Mesodermal cell (in vitro differentiated cells): ENCODE results near the gene NDUFB11.

Experiments
- H3K27ac ChIP-seq: 2 replicates; pipeline ENCODE4 v1.7.0; 2013; ENCODE audit warnings: mild to moderate bottlenecking, low read depth, low read length, moderate library complexity; ENCODE audit not compliant: severe bottlenecking
- H3K36me3 ChIP-seq: 2 replicates; pipeline ENCODE4 v1.7.1; 2013; ENCODE audit warnings: mild to moderate bottlenecking, low read length, moderate library complexity; ENCODE audit not compliant: control insufficient read depth, insufficient read depth
- H3K4me1 ChIP-seq: one replicate; pipeline ENCODE4 v1.7.1; 2013; ENCODE audit warnings: mild to moderate bottlenecking, low read length; ENCODE audit not compliant: insufficient read depth, control insufficient read depth, poor library complexity, severe bottlenecking
- H3K4me3 ChIP-seq: 2 replicates; pipeline ENCODE4 v1.7.0; 2013; ENCODE audit warnings: low read length, control low read depth, mild to moderate bottlenecking; ENCODE audit not compliant: insufficient read depth, poor library complexity, severe bottlenecking; ENCODE audit errors: extremely low read depth
- H3K9me3 ChIP-seq: 2 replicates; pipeline ENCODE4 v1.7.1; 2013; ENCODE audit warnings: mild to moderate bottlenecking, low read length, moderate library complexity; ENCODE audit not compliant: control insufficient read depth
- WGBS, 2 experiments: methylation state at CpG; one replicate each; pipeline ENCODE4 v1.1.5; 2013; ENCODE audit warnings: missing lambda C conversion rate in 2 of 2; ENCODE audit not compliant: insufficient coverage in 2 of 2; 5-methylcytosine and 5-hydroxymethylcytosine counted together

Gene NDUFB11

GRCh38 chrX:47166126-47166525 is 21.6 kb upstream of the NDUFB11 start:
- H3K9me3 ChIP-seq: no peaks in the 10 kb centered on the region
- H3K36me3 ChIP-seq: peaks cover 33% of the 10 kb centered on the region
- H3K4me1 ChIP-seq: no peaks in the 10 kb centered on the region
- H3K4me3 ChIP-seq: no peak overlapping the region
- no peak overlapping the region for H3K27ac ChIP-seq
- WGBS, 2 experiments: 100% methylated on average over 2 of the region's 5 CpGs; no CpG with 5 or more reads in 1 of the 2 experiments

GRCh38 chrX:47164420-47164819 is 19.9 kb upstream of the NDUFB11 start:
- Histone ChIP-seq H3K9me3 (no peaks in the 10 kb centered on the region), H3K4me3 (no peak overlapping the region), H3K36me3 (peaks cover 29% of the 10 kb centered on the region), H3K27ac (no peak overlapping the region), H3K4me1 (no peaks in the 10 kb centered on the region)
- no CpG with 5 or more reads among the region's 3 CpGs for WGBS, 2 experiments

DNA sequence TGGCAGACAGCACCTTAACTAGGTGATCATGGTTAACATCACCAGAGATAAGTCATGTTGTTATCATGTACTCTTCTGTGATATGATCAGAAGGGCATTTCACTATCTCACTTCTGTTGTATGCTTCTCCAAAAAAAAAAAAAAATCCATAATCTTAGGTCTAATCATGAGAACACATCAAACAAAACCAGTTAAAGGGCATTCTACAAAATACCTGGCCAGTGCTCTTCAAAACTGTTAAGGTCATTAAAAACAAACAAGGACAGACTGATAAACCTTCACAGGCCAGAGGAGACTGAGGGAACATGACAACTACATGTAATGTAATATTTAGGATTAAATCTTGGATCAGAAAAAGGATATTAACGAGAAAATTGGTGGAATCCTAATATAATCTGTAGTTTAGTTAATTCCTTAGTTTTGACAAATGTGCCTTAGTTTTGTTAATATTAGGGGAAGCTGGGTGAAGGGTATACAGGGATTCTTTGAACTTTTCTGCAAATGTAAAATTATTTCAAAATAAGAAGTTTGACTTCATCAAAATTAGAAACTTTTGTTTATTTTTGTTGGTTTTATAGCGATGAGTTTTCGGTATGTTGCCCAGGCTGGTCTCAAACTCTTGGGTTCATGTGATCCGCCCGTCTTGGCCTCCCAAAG is 18.6 kb upstream of the NDUFB11 start:
- H3K4me3 ChIP-seq: no peak overlapping the region
- WGBS, 2 experiments: 96 to 97% methylated on average over 4 to 5 of the region's 5 CpGs
- H3K36me3 ChIP-seq: peaks cover 32% of the 10 kb centered on the region
- H3K27ac ChIP-seq: no peak overlapping the region
- H3K4me1 ChIP-seq: no peaks in the 10 kb centered on the region
- H3K9me3 ChIP-seq: no peaks in the 10 kb centered on the region

DNA sequence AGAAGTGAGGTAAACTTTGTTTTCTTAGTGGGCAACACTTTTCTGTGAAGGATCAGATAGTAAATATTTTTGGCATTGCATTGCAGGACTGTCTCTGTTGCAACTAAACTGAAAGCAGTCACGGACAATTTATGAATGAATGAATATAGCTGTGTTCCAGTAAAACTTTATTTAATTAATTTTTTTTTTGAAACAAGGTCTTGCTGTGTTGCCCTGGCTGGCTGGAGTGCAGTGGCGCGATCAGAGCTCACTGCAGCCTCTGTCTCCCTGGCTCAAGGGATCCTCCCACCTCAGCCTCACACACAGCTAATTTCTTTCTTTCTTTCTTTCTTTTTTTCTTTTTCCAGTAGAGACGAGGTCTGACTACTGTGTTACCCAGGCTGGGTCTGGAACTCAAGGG is 16.3 kb upstream of the NDUFB11 start:
- WGBS, 2 experiments: 100% methylated on average over 1 of the region's 4 CpGs; no CpG with 5 or more reads in 1 of the 2 experiments
- Histone ChIP-seq H3K4me3 (no peak overlapping the region), H3K36me3 (peaks cover 54% of the 10 kb centered on the region), H3K27ac (no peak overlapping the region), H3K9me3 (no peaks in the 10 kb centered on the region), H3K4me1 (no peaks in the 10 kb centered on the region)

DNA sequence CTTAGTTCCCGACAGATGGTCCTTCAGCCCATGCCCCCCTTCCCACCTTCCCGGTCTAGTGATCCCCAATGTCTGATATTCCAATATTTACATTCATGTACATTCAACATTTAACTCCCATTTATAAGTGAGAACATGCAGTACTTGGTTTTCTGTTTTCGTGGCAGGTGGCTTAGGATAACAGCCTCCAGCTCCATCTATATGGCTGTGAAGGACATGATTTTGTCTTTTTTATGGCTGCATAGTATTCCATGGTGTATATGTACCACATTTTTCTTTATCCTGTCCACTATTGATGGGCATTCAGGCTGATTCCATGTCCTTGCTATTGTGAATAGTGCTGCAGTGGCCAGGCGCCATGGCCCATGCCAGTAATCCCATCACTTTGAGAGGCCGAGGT is 14.3 kb upstream of the NDUFB11 start:
- Histone ChIP-seq H3K4me1 (no peaks in the 10 kb centered on the region), H3K36me3 (peaks cover 62% of the 10 kb centered on the region), H3K27ac (no peak overlapping the region), H3K9me3 (no peaks in the 10 kb centered on the region), H3K4me3 (no peak overlapping the region)
- WGBS, 2 experiments: 90 to 96% methylated on average over 2 to 3 of the region's 5 CpGs

- Histone ChIP-seq H3K4me1 (no peaks in the 10 kb centered on the region), H3K27ac (no peak overlapping the region), H3K36me3 (peaks cover 66% of the 10 kb centered on the region), H3K4me3 (no peak overlapping the region), H3K9me3 (no peaks in the 10 kb centered on the region)
- WGBS, 2 experiments: 88% methylated on average over 6 of the region's 16 CpGs; no CpG with 5 or more reads in 1 of the 2 experiments
Measured at GRCh38 chrX:47158131-47158530, 13.6 kb upstream of the NDUFB11 start.

DNA sequence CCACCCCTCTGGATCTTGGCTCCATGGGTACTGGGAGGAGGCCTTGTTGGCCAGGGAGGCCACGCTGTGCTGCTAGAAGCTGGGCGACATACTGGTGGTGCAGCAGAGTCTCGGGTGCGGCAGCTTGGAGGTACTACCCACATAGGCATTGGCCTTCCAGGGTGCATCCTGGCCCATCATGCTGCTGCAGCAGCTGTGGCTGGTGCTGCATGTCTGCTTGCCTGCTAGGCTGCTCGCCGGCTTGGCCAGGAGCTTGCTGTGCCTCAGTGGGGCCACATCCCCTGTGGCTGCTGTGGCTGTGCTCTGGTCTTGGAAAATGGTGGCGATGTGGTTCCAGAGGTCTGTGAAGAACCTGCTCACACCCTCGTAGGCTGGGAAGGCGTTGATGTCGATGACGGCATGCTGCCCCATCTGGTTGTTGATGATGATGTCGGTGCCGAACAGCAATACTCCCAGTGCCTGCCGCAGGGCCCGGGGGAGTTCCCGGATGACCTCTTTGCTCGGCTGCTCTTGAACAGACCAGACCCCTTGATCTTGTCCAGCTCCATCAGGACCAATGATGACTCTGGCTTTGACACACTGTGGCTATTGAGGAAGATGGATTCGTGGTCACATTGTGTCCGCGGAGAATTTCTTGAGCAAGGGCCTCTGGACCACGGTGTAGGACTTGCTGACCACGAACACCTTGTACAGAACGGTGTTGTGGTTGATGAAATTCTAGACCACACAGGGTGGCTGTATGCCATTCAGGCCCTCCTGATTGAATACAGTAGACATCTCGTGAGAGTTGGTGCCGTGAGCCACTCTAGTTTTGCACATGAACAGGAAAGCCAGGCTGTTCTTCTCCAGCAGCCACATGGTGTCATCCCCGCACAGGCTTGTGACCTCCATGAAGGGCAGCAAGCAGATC is 12.4 kb upstream of the NDUFB11 start:
- Histone ChIP-seq H3K9me3 (no peaks in the 10 kb centered on the region), H3K4me1 (no peaks in the 10 kb centered on the region), H3K36me3 (peaks cover 60% of the 10 kb centered on the region), H3K4me3 (no peak overlapping the region), H3K27ac (no peak overlapping the region)
- 88 to 96% methylated on average over 14 to 21 of the region's 26 CpGs for WGBS, 2 experiments

- Histone ChIP-seq H3K4me1 (no peaks in the 10 kb centered on the region), H3K36me3 (peaks cover 49% of the 10 kb centered on the region), H3K27ac (no peak overlapping the region), H3K9me3 (no peaks in the 10 kb centered on the region), H3K4me3 (no peak overlapping the region)
Measured at GRCh38 chrX:47151435-47151834, 6.9 kb upstream of the NDUFB11 start.

- no peaks in the 10 kb centered on the region for H3K4me1 ChIP-seq
- no peak overlapping the region for H3K4me3 ChIP-seq
- H3K9me3 ChIP-seq: no peaks in the 10 kb centered on the region
- WGBS, 2 experiments: 100% methylated on average over 1 of the region's 2 CpGs; no CpG with 5 or more reads in 1 of the 2 experiments
- H3K27ac ChIP-seq: no peak overlapping the region
- H3K36me3 ChIP-seq: peaks cover 30% of the 10 kb centered on the region
Measured at GRCh38 chrX:47148946-47149345, 4.4 kb upstream of the NDUFB11 start.

- Histone ChIP-seq H3K4me3 (peak overlapping the region; percentile 60), H3K27ac (no peak overlapping the region), H3K4me1 (no peaks in the 10 kb centered on the region), H3K9me3 (no peaks in the 10 kb centered on the region), H3K36me3 (peaks cover 31% of the 10 kb centered on the region)
- WGBS, 2 experiments: 88 to 91% methylated on average over 4 of the region's 12 CpGs
Measured at GRCh38 chrX:47146936-47147859, 2.7 kb upstream of the NDUFB11 start.
